ENCODE data around the gene SLC23A1.

Gene SLC23A1

GRCh38 chr5:139376364-139376763 lies 6.7 kb downstream of the SLC23A1 start:
- TF ChIP-seq POLR2AphosphoS5 (IDR thresholded peaks at IDR 0.05; ENCODE audit: low read depth, low read length) (no peak), TAF1 (IDR thresholded peaks at IDR 0.05; ENCODE audit: borderline replicate concordance, insufficient read depth, low read length) (no peak), REST (IDR thresholded peaks at IDR 0.05; ENCODE audit: insufficient read depth in 1 of 2, low read depth in 2 of 2, low read length in 2 of 2) (no peak), SIN3A (IDR thresholded peaks at IDR 0.05; ENCODE audit: borderline replicate concordance, insufficient read depth, low read length) (no peak), FOXP2 (optimal IDR thresholded peaks at IDR 0.05; ENCODE audit: borderline replicate concordance, extremely low read depth, extremely low read length, insufficient read depth) (no peak)

DNA sequence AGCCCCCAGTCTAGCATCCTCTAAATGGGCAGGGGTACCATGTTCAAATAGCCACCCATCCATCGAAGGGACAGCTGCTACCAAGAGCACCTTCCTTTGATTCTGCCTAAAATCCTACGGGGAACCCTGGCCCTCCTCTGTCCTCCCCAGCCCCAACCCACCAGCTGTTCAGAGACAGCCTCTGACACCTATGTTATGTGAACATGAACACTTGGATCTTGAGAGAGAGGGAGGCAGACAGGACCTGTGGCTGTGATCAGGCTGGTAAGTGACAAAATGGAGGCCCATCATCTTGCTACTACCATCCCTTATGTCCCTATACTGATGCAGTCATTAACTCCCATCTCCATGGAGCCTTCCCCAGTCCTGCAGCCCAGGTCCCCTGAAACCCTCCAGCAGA lies 8.2 kb downstream of the SLC23A1 start:
- TF ChIP-seq SIN3A (IDR thresholded peaks at IDR 0.05; ENCODE audit: borderline replicate concordance, insufficient read depth, low read length) (no peak), TAF1 (IDR thresholded peaks at IDR 0.05; ENCODE audit: borderline replicate concordance, insufficient read depth, low read length) (no peak), REST (IDR thresholded peaks at IDR 0.05; ENCODE audit: insufficient read depth in 1 of 2, low read depth in 2 of 2, low read length in 2 of 2) (no peak), POLR2AphosphoS5 (IDR thresholded peaks at IDR 0.05; ENCODE audit: low read depth, low read length) (no peak), FOXP2 (optimal IDR thresholded peaks at IDR 0.05; ENCODE audit: borderline replicate concordance, extremely low read depth, extremely low read length, insufficient read depth) (no peak)

DNA sequence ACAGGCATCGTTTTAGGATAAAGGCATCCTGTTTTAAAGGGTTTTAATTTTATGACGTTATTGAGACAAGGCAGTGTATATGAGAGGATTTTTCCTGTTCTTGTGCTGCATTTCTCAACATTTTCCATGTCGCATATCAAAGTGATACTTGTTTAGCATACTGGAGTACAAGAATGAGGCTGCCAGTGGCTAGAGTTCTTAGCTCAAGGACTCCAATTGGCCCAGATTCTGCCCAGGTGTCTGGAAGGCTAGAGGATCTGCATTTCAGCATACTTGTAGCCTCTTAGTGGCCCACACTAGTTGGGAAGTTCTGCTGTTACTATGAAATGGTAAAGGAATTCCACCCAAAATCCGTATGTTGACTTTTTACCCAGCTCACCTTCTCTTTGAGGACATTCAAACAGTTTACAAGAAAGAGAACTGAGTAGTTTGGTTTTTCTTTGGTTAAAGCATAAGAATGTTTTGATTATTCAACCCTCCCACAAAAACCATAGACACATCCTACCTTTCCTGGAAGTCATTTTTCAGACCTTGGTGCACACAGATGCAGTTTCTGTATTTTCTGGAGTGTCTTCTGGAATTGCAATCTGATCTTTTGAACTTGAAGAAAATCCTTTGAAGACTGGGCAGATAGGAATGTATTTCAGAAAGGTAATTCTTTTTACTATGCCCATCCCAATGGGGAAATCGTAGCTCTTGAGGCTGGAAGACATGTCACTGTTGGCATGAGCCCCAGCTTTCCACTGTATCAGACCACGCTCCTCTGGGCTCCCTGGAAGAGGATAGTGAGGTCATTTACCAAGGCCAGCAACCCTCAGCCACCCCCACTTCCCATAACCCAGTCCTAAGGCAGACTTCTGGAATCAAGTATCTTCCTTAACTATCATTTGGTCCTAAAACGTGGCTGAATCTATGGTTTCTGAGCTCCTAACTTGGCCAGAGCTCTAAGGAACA lies 11.3 kb downstream of the SLC23A1 start:
- TF ChIP-seq POLR2AphosphoS5 (IDR thresholded peaks at IDR 0.05; ENCODE audit: low read depth, low read length), result no peak
- TF ChIP-seq TAF1 (IDR thresholded peaks at IDR 0.05; ENCODE audit: borderline replicate concordance, insufficient read depth, low read length), result no peak
- no peak for TF ChIP-seq FOXP2 (optimal IDR thresholded peaks at IDR 0.05; ENCODE audit: borderline replicate concordance, extremely low read depth, extremely low read length, insufficient read depth)
- TF ChIP-seq SIN3A (IDR thresholded peaks at IDR 0.05; ENCODE audit: borderline replicate concordance, insufficient read depth, low read length), result no peak
- TF ChIP-seq REST (IDR thresholded peaks at IDR 0.05; ENCODE audit: insufficient read depth in 1 of 2, low read depth in 2 of 2, low read length in 2 of 2), result no peak

DNA sequence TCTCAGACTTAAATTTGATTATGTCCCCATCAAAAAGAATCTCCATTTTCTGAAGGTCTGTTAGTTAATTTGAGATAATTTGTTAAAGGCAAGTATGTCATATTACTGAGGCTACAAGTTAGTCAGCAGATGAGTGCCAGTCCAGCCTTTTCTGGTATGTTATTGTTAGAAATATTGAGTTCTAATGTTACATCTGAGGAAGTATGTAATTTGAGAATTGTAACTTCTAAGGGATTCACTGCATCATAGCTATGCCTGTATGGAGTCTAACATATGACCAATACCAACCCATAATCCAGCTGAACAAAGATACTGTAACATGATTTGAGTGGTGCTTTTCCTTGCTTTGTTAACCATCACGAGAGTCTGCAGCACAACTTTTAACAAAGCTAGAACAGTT lies 13.9 kb downstream of the SLC23A1 start:
- TF ChIP-seq SIN3A (IDR thresholded peaks at IDR 0.05; ENCODE audit: borderline replicate concordance, insufficient read depth, low read length) (no peak), POLR2AphosphoS5 (IDR thresholded peaks at IDR 0.05; ENCODE audit: low read depth, low read length) (no peak), FOXP2 (optimal IDR thresholded peaks at IDR 0.05; ENCODE audit: borderline replicate concordance, extremely low read depth, extremely low read length, insufficient read depth) (no peak), TAF1 (IDR thresholded peaks at IDR 0.05; ENCODE audit: borderline replicate concordance, insufficient read depth, low read length) (no peak), REST (IDR thresholded peaks at IDR 0.05; ENCODE audit: insufficient read depth in 1 of 2, low read depth in 2 of 2, low read length in 2 of 2) (no peak)

All from PFSK-1 (cell line).